ENCODE results near the gene RABGAP1. TPM values are rescaled to one million over a fixed set of nuclear protein-coding genes. Genes with fewer than 3 reads are reported as not detected.
A peak's percentile ranks its signal among the peaks of the same experiment; 100 is the strongest.

The RABGAP1 gene
- total RNA-seq, 2 donors from 2014 or later, result 35.5 to 42.4 TPM

- peak within 1 kb of the TSS; percentile 94 for H3K27ac Mint-ChIP-seq
- H3K36me3 Mint-ChIP-seq (ENCODE audit: low read depth), result peaks cover 21% of the 10 kb centered on the region
- H3K4me3 Mint-ChIP-seq, result no peak within 1 kb of the TSS
- no peaks in the 10 kb centered on the region for H3K27me3 Mint-ChIP-seq
- ATAC-seq (replicated peaks), result peak; percentile 100
- no peaks in the 10 kb centered on the region for H3K9me3 Mint-ChIP-seq
- H3K4me1 Mint-ChIP-seq, result peaks cover 13% of the 10 kb centered on the region
Measured at GRCh38 chr9:122931226-122932121, 9.3 kb upstream of the RABGAP1 start, which contains the start of gene ZBTB26. TSS of gene ZBTB26 (minus strand) at chr9:122931512. CDS start at chr9:122919934, 11,578 bp downstream.

- no peak for ATAC-seq (replicated peaks)
- Mint-ChIP-seq H3K36me3 (ENCODE audit: low read depth) (peaks cover 50% of the 10 kb centered on the region), H3K27me3 (no peaks in the 10 kb centered on the region), H3K27ac (no peak overlapping the region), H3K4me1 (peaks cover 14% of the 10 kb centered on the region), H3K4me3 (no peak overlapping the region), H3K9me3 (no peaks in the 10 kb centered on the region)
Measured at GRCh38 chr9:122936464-122936863, 4.4 kb upstream of the RABGAP1 start.

GRCh38 chr9:122936883-122937282 lies 3.9 kb upstream of the RABGAP1 start:
- Mint-ChIP-seq H3K27ac (no peak overlapping the region), H3K27me3 (no peaks in the 10 kb centered on the region), H3K4me3 (no peak overlapping the region), H3K9me3 (no peaks in the 10 kb centered on the region), H3K36me3 (ENCODE audit: low read depth) (peaks cover 51% of the 10 kb centered on the region), H3K4me1 (peaks cover 18% of the 10 kb centered on the region)
- no peak for ATAC-seq (replicated peaks)

DNA sequence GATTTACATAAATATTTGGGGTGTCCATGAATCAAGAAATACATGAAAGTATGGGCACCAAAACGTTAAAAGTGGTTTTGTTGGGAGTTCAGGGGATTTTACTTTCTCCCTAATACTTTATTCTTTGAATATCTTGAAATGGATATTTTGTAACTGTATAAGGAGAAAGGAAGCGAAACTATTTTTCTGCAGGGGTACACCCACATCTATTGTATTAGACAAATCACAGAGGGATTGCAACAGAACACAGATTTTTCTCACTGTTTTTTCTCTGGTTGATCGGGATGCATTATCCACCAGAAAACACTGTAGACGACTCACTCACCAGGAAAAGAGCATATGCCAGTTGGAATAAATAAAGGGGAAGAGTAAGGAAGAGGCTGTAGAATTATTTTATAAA lies 1.2 kb upstream of the RABGAP1 start:
- Mint-ChIP-seq H3K27me3 (no peaks in the 10 kb centered on the region), H3K4me1 (peaks cover 13% of the 10 kb centered on the region), H3K27ac (no peak overlapping the region), H3K36me3 (ENCODE audit: low read depth) (peaks cover 49% of the 10 kb centered on the region), H3K9me3 (no peaks in the 10 kb centered on the region), H3K4me3 (peak overlapping the region; percentile 97)
- ATAC-seq (replicated peaks), result no peak

DNA sequence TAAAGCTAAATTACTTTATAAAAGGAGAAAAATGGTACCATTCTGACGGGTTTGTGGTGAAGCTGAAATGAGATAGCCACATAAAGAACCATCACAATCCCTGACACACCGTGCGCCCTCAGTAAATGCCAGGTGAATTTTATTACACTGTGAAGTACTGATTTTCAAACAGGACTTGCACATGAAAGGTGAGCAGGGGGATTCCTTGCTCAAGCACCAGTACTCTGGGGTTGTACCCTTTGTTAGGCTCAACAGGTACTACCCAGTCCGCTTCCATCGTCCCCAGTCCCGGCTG lies 419 bp upstream of the RABGAP1 start:
- no peak for ATAC-seq (replicated peaks)
- Mint-ChIP-seq H3K9me3 (no peaks in the 10 kb centered on the region), H3K4me1 (peaks cover 11% of the 10 kb centered on the region), H3K4me3 (peak overlapping the region; percentile 97), H3K27ac (peak overlapping the region; percentile 96), H3K27me3 (no peaks in the 10 kb centered on the region), H3K36me3 (ENCODE audit: low read depth) (peaks cover 42% of the 10 kb centered on the region)

DNA sequence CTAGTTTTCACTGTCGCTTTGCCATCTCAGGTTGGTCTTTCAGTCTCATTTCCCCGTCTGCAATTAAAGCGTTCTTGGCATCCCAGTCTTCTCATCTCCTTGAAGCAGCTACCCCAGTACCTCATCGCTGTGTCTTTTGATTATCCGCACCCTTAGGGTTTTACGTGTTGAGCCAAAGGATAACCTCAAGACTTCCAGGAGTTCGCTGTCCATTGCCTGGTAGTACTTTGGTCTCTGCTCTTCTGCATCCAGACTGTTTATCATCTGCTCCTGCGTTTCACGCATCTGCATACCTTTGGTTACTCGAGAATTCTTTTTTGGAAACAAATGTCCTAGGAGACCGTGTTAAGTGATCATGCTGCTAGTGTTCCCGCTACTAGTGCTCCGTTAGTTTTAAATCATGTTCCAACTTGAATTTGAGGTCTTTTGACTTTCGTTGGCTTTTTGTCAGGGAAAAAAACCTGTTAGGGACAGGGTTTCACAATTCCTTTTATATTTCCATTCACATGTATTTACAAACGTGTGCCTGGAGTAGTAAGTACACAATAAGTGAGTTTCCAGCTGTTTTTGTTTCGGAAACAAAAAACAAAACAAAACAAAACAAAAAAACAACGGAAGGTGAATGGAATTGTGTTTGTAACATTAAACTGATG lies 888 bp downstream of the RABGAP1 start:
- Mint-ChIP-seq H3K27ac (peak overlapping the region; percentile 96), H3K36me3 (ENCODE audit: low read depth) (peaks cover 32% of the 10 kb centered on the region)

GRCh38 chr9:122944960-122945888 lies 4.4 kb downstream of the RABGAP1 start:
- H3K9me3 Mint-ChIP-seq, result no peaks in the 10 kb centered on the region
- ATAC-seq (replicated peaks), result no peak
- H3K4me1 Mint-ChIP-seq, result peaks cover 36% of the 10 kb centered on the region
- no peaks in the 10 kb centered on the region for H3K27me3 Mint-ChIP-seq
- no peak overlapping the region for H3K27ac Mint-ChIP-seq
- H3K4me3 Mint-ChIP-seq, result no peak overlapping the region
- H3K36me3 Mint-ChIP-seq (ENCODE audit: low read depth), result peaks cover 13% of the 10 kb centered on the region

More for the DNA sequence above, 888 bp downstream of the RABGAP1 start:
- Mint-ChIP-seq H3K9me3 (no peaks in the 10 kb centered on the region), H3K4me1 (peaks cover 16% of the 10 kb centered on the region), H3K27me3 (no peaks in the 10 kb centered on the region), H3K4me3 (peak overlapping the region; percentile 97)
- no peak for ATAC-seq (replicated peaks)

GRCh38 chr9:122946461-122947005 lies 5.7 kb downstream of the RABGAP1 start:
- peak overlapping the region; percentile 44 for H3K4me3 Mint-ChIP-seq
- peaks cover 35% of the 10 kb centered on the region for H3K4me1 Mint-ChIP-seq
- H3K9me3 Mint-ChIP-seq, result no peaks in the 10 kb centered on the region
- H3K27ac Mint-ChIP-seq, result no peak overlapping the region
- H3K36me3 Mint-ChIP-seq (ENCODE audit: low read depth), result peaks cover 10% of the 10 kb centered on the region
- H3K27me3 Mint-ChIP-seq, result no peaks in the 10 kb centered on the region
- no peak for ATAC-seq (replicated peaks)

DNA sequence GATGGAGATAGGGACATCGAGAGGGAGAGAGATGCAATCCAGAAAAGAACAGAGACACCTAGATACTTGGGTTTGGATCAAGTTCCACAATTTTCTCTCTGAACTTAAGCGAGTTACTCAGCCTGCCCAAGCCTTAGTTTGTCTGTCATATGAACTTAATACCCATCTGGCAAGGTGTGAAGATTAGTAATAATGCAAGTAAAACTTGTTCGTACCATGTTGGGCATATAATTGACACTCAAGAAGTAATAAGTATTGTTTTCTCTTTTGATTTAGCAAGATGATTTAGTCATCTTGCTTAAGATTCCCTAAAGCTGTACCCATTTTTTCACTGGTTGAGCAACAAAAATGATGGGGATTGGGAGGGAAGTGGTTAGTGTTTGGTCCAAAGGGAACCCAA lies 7.5 kb downstream of the RABGAP1 start:
- Mint-ChIP-seq H3K4me1 (peaks cover 29% of the 10 kb centered on the region), H3K4me3 (peak overlapping the region; percentile 44), H3K27ac (peak overlapping the region; percentile 12), H3K36me3 (ENCODE audit: low read depth) (peaks cover 5% of the 10 kb centered on the region), H3K27me3 (no peaks in the 10 kb centered on the region), H3K9me3 (no peaks in the 10 kb centered on the region)
- peak; percentile 95 for ATAC-seq (replicated peaks)

GRCh38 chr9:122949696-122950095 lies 8.9 kb downstream of the RABGAP1 start:
- Mint-ChIP-seq H3K27ac (no peak overlapping the region), H3K9me3 (no peaks in the 10 kb centered on the region), H3K4me1 (peaks cover 35% of the 10 kb centered on the region), H3K36me3 (ENCODE audit: low read depth) (peaks cover 5% of the 10 kb centered on the region), H3K4me3 (no peak overlapping the region), H3K27me3 (no peaks in the 10 kb centered on the region)
- ATAC-seq (replicated peaks), result no peak

DNA sequence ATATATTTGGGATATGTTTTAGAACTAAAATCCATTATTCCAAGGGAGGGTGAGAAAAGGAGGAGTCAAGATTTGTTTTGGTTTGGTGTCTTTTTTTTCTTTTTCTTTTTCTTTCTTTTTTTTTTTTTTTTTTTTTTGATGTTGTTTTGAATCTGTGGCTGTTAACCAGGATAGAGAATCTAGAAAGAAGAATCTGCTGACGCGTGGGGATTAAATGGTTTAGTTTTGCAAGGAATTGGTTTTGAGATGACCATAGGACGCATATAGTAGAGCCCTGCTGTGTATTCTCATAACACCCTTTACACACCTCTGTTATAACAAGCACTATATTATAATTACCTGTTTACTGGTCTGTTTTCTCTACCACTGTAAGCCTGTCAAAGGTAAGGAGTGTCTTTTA lies 9.4 kb downstream of the RABGAP1 start:
- Mint-ChIP-seq H3K4me3 (no peak overlapping the region), H3K9me3 (no peaks in the 10 kb centered on the region), H3K36me3 (ENCODE audit: low read depth) (peaks cover 5% of the 10 kb centered on the region), H3K27me3 (no peaks in the 10 kb centered on the region), H3K27ac (no peak overlapping the region), H3K4me1 (peaks cover 33% of the 10 kb centered on the region)
- no peak for ATAC-seq (replicated peaks)

- peaks cover 5% of the 10 kb centered on the region for H3K36me3 Mint-ChIP-seq (ENCODE audit: low read depth)
- H3K4me1 Mint-ChIP-seq, result peaks cover 26% of the 10 kb centered on the region
- H3K27ac Mint-ChIP-seq, result no peak overlapping the region
- H3K4me3 Mint-ChIP-seq, result no peak overlapping the region
- H3K9me3 Mint-ChIP-seq, result no peaks in the 10 kb centered on the region
- no peak for ATAC-seq (replicated peaks)
- no peaks in the 10 kb centered on the region for H3K27me3 Mint-ChIP-seq
Measured at GRCh38 chr9:122951056-122951455, 10.2 kb downstream of the RABGAP1 start.

GRCh38 chr9:122954253-122954691 lies 13.5 kb downstream of the RABGAP1 start:
- H3K9me3 Mint-ChIP-seq, result no peaks in the 10 kb centered on the region
- H3K36me3 Mint-ChIP-seq (ENCODE audit: low read depth), result peaks cover 30% of the 10 kb centered on the region
- H3K27me3 Mint-ChIP-seq, result no peaks in the 10 kb centered on the region
- peaks cover 6% of the 10 kb centered on the region for H3K4me1 Mint-ChIP-seq
- no peak for ATAC-seq (replicated peaks)
- H3K4me3 Mint-ChIP-seq, result no peak overlapping the region
- no peak overlapping the region for H3K27ac Mint-ChIP-seq

DNA sequence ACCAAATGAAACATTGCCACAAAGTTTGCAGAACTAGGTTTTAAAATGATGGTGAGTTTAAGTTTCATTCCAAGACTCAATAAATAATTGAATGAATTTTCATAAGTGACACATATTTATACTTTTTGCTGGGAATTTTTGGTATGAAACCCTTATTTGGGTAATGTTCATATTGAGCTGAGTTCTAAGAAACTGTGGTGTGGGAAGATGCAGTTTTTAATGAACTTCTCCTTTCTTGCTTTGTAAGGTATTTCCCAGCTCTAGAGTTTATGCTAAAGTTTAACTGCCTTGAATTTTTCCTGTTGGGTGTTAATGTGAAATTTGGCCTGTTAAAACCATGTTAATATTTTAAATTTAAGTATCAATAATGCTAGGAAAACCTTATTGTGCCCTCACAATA lies 15.1 kb downstream of the RABGAP1 start:
- Mint-ChIP-seq H3K27me3 (no peaks in the 10 kb centered on the region), H3K4me3 (no peak overlapping the region), H3K4me1 (peaks cover 6% of the 10 kb centered on the region), H3K9me3 (no peaks in the 10 kb centered on the region), H3K36me3 (ENCODE audit: low read depth) (peaks cover 47% of the 10 kb centered on the region), H3K27ac (no peak overlapping the region)
- ATAC-seq (replicated peaks), result no peak
